WI38 (cell line): ENCODE measurements around the gene PAX5.

Source experiments
- H3K4me3 ChIP-seq: 2 replicates; pipeline ENCODE4 v1.5.1; 2011; ENCODE audit warnings: low read depth, mild to moderate bottlenecking, control low read depth, low read length
- TF ChIP-seq, protein P1 (sequence below): IDR thresholded peaks from 2 replicates; pipeline ENCODE4 v1.5.1; 2012; ENCODE audit warnings: low read depth, mild to moderate bottlenecking, control low read depth, low read length

Gene PAX5

DNA sequence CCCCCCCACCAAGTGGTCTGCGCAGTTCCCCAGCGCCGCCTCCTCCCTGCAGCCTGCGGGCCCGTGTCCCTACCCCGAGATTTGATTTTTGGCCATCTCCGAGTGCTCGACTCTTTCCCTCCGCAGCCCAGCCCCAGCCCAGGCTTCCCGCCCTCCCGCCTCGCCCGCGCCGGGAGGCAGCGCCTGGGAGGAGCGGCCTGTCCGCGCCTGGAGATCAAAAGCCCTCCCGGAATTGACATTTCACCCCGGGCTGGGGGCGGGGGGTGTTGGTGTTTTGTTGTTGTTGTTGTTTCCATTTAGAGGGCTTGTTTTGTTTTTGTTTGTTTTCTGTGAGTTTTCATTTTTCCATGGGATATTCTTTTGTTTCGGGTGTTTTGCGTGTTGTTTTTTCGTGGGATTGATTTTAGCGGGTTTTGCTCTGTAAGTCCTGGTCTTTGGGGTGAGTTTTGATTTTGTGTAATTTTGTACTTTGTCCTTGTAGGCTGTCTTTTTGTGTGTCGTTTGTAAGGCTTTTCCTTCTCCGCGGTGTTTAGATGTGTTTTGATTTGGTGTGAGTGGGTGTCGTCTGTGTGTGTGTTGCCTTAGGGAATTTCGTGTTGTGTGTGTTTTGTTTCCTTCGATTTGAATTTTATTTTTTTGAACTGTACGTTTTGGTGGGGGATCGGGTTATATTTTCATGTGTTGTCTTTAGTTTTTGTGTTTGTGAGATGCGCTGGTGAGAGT is 1.7 kb upstream of the PAX5 start:
- H3K4me3 ChIP-seq: no peak overlapping the region
- TF ChIP-seq, protein P1, sequence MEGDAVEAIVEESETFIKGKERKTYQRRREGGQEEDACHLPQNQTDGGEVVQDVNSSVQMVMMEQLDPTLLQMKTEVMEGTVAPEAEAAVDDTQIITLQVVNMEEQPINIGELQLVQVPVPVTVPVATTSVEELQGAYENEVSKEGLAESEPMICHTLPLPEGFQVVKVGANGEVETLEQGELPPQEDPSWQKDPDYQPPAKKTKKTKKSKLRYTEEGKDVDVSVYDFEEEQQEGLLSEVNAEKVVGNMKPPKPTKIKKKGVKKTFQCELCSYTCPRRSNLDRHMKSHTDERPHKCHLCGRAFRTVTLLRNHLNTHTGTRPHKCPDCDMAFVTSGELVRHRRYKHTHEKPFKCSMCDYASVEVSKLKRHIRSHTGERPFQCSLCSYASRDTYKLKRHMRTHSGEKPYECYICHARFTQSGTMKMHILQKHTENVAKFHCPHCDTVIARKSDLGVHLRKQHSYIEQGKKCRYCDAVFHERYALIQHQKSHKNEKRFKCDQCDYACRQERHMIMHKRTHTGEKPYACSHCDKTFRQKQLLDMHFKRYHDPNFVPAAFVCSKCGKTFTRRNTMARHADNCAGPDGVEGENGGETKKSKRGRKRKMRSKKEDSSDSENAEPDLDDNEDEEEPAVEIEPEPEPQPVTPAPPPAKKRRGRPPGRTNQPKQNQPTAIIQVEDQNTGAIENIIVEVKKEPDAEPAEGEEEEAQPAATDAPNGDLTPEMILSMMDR: no peak

DNA sequence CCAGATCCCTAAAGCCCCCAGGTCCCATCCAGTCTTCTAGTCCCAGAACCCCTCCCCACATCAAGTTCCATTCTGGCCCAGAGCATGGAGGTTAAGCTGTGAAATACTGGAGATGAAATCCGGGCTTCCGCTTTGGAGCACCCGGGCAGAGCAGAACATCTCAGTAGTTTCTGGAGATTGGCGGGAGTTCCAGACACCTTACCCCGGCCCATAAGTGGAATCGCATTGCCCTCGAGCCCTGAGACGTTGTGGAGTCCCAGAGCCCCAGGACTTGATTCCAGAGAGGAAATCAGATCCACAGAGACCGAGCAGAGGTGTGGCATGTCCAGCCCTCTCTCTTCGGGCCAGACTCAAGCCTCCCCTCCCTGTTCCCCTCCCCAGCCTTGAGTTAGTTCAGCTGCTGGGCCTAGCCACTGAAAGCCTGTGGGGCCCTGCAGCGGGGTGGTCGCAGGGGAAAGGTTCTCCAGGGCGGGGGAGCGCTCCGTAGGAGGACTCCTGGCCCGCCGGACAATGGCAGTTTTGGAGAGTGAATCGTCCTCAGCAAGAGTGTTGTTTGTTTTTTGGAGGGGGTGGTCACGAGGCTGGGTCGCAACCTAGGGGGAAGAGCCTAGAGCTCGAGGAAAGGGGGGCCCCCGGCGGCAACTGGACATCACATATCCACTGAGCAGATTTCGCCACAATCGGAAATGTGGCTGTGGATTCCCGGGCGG is 1.0 kb upstream of the PAX5 start:
- H3K4me3 ChIP-seq: no peak overlapping the region
- TF ChIP-seq, protein P1: 0 out of 2 replicates have a peak, but pooled peaks have one; percentile 1

DNA sequence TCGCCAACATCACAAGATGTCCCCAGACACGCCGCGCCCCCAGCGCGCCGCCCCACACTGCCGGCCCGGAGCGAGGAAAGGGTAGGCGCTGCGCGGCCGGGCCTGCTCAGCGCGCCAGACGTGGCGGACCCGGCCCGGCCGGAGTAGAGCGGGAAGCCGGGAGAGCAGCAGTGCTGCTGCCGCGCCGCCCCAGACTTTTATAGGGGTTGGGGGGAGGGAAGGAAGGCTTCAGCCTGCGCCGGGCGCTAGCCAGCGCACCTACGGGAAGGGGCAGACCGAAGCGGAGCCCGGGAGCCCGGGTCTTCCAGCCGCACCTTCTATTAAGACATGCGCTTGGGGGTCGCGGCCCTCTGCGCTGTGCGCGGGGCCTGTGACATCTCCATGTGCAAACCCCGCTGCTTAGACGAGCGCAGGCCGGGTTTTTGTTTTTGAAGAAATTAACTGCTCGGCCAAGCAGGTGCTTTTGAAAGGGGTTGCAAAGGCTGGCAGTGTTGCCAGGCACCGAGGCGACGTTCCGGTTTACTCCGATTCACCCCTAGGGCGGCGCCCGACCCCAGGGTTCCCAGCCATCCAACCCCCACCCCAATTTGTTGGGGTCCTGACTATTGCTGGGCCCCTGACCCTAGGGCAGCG is 353 bp upstream of the PAX5 start:
- TF ChIP-seq, protein P1: 0 out of 2 replicates have a peak, but pooled peaks have one; percentile 2
- H3K4me3 ChIP-seq: no peak overlapping the region

- H3K4me3 ChIP-seq: no peak overlapping the region
- TF ChIP-seq, protein P1: no peak
Observed at GRCh38 chr9:37033141-37033540, 927 bp downstream of the PAX5 start.

GRCh38 chr9:37032713-37033112 is 1.4 kb downstream of the PAX5 start:
- TF ChIP-seq, protein P1: no peak
- no peak overlapping the region for H3K4me3 ChIP-seq

DNA sequence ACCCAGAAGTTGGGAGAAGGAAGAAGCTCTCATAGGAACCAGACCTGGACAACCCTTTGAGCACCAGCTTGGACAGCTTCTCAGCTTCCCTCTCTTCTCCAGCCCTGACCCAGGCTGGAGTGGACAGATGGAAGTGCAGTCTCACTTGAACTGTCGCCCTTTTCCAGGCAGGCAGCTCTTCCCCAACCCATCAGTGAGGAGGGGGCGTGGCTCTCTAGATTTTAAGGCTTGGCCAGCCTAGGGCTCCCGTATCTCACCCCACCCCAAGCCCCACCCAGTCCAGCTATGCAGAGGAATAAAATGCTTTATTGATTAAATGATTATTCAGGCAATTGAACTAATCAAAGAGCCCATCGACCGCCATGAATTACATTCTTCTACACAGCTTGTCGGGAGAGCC is 2.2 kb downstream of the PAX5 start:
- TF ChIP-seq, protein P1: no peak
- H3K4me3 ChIP-seq: no peak overlapping the region

DNA sequence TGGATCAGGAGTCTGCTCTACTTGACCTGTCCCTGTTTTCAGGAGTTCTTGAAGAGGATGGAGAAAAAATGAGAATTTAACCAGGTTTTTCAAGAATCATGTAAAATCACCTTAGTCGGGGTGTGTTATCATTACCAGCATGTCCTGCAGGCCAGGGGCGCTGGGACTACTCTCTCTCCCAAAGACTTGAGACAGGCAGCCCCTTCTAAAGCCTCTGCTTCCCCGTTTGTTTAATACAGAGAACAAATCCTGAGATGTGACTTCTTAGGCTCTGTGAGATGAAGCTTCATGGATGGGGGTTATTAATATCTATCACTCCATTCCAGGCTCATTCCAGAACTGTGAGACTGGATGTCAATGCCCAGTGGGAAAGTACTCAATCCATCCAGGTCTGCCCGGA is 3.0 kb downstream of the PAX5 start:
- H3K4me3 ChIP-seq: no peak overlapping the region

More for the DNA sequence above, 3.0 kb downstream of the PAX5 start:
- TF ChIP-seq, protein P1: no peak
